Adrenal gland (tissue), 12 donors: ENCODE data around the gene IFTAP. TPM values are rescaled to one million over a fixed set of nuclear protein-coding genes. Genes with fewer than 3 reads are reported as not detected.

Experiments
- DNase-seq, 7 donors: peaks; one replicate each; pipeline ENCODE4 v3.0.0-alpha.2; 2019 to 2020
- H3K27ac ChIP-seq, 5 donors: fragments of 200-600 bp; sonication (generic) in 4 of 5; 1 replicate in 3 of 5; 2 replicates in 2 of 5; pipeline versions ENCODE4 v1.5.1 to v1.8.0; 2016 to 2020; ENCODE audit warnings: mild to moderate bottlenecking in 1 of 5
- H3K27me3 ChIP-seq: fragments of 200-600 bp; 2 replicates; pipeline ENCODE4 v1.8.0; 2021
- H3K36me3 ChIP-seq, 2 donors: fragments of 200-600 bp; replicated peaks in 1 of 2; 1 replicate in 1 of 2; 2 replicates in 1 of 2; pipeline versions ENCODE4 v1.5.1 to v1.8.0; 2018 to 2022
- H3K4me1 ChIP-seq, 2 donors: fragments of 200-600 bp; replicated peaks in 1 of 2; 1 replicate in 1 of 2; 2 replicates in 1 of 2; pipeline versions ENCODE4 v1.5.1 to v1.8.0; 2018 to 2021
- H3K4me3 ChIP-seq, 4 donors: fragments of 200-600 bp; sonication (generic) in 3 of 4; one replicate each; pipeline ENCODE4 v1.5.1; 2016 to 2018
- H3K9me3 ChIP-seq, 3 donors: fragments of 200-600 bp; sonication (generic) in 1 of 3; replicated peaks in 1 of 3; 1 replicate in 2 of 3; 2 replicates in 1 of 3; pipeline versions ENCODE4 v1.5.1 to v1.8.0; 2016 to 2021
- POLR2A ChIP-seq, 2 donors: fragments of 450-650 bp; IDR thresholded peaks; one replicate each; pipeline ENCODE4 v1.6.1; 2017; ENCODE audit warnings: antibody characterized with exemption in 2 of 2, mild to moderate bottlenecking in 2 of 2, moderate library complexity in 1 of 2
- WGBS, 4 donors: extraction: QIAGEN DNeasy Blood & Tissue Kit in 2 of 4; methylation state at CpG; one replicate each; pipeline versions ENCODE4 v1.1.5 to v1.1.7; 2013 to 2017; 5-methylcytosine and 5-hydroxymethylcytosine counted together
- intact Hi-C, 2 donors: fragments of 100-400 bp; cut with DNase I; formaldehyde crosslinking; loops; one replicate each; pipeline versions ENCODE4 v1.14.1 to v1.15.0; 2022 to 2023
- polyA plus RNA-seq, 3 donors: library from polyadenylated mRNA; stranded (reverse); fragments of 200-250 nt in 2 of 3; fragments of 350-450 nt in 1 of 3; fragmentation: Illumina TruSeq in 1 of 3; extraction: RNeasy Lipid Tissue Mini Kit (QIAGEN cat#74804) in 1 of 3; gene quantifications; one replicate each; pipeline ENCODE4 v1.2.3, GENCODE V29; 2013 to 2014
- total RNA-seq, 9 donors: library from RNA; depleted of rRNA in 4 of 9; stranded (reverse); fragments of >200 nt in 4 of 9; fragments of 120-200 nt in 1 of 9; fragmentation: NEBNext Ultra II Directional in 1 of 9; extraction: Animal tissue kit (Norgen Biotek cat#: 25700) in 1 of 9; gene quantifications; one replicate each; pipeline versions ENCODE4 v1.1.0 to v1.2.4, GENCODE V29; 2013 to 2023
- TF ChIP-seq, protein P1 (sequence below), 6 experiments: fragments of 450-650 bp in 4 of 6; fragments of 200-600 bp in 2 of 6; sonication (generic) in 1 of 6; IDR thresholded peaks; 1 replicate in 5 of 6; 2 replicates in 1 of 6; pipeline versions ENCODE4 v1.5.1 to v1.8.0; 2016 to 2021; ENCODE audit warnings: antibody characterized with exemption in 6 of 6, mild to moderate bottlenecking in 2 of 6, moderate library complexity in 1 of 6
- donor health status: healthy with polysubstance abuse.
- donor health status: Bipolar disorder and iron deficiency.
- donor health status: DM: yes; HTN: yes; CAD: no.
- donor health status: DM: no; HTN: no; CAD: no.
- donor health status: DM: no; HTN: no; CAD: no.
- donor health status: DM: yes; HTN: yes; CAD: no.

The IFTAP gene
- total and polyA plus RNA-seq, 12 donors, result 16.2 to 44.7 (median 23.5) TPM

DNA sequence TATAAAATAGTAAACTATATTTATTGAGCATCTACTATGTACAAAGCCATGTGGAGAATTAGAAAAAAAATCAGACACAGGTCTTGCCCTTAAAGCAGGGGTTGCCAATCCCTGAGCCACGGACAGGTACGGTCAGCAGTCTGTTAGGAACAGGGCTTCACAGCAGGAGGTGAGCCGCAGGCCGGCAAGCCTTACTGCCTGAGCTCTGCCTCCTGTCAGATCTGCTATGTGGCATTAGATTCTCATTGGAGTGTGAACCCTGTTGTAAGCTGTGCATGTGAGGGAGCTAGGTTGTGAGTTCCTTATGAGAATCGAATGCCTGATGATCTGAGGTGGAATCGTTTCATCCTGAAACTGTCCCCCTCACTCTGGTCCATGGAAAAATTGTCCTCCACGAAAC is 5.9 kb downstream of the IFTAP start:
- Histone ChIP-seq H3K36me3 (no peaks in the 10 kb centered on the region), H3K27ac (no peak overlapping the region), H3K27me3 (no peaks in the 10 kb centered on the region), H3K9me3 (no peaks in the 10 kb centered on the region), H3K4me1 (peaks cover 5 to 10% of the 10 kb centered on the region in 2 donors), H3K4me3 (no peak overlapping the region)
- intact Hi-C loops, result no loop called here
- TF ChIP-seq POLR2A (IDR thresholded peaks at IDR 0.05), result no peak
- TF ChIP-seq, protein P1, sequence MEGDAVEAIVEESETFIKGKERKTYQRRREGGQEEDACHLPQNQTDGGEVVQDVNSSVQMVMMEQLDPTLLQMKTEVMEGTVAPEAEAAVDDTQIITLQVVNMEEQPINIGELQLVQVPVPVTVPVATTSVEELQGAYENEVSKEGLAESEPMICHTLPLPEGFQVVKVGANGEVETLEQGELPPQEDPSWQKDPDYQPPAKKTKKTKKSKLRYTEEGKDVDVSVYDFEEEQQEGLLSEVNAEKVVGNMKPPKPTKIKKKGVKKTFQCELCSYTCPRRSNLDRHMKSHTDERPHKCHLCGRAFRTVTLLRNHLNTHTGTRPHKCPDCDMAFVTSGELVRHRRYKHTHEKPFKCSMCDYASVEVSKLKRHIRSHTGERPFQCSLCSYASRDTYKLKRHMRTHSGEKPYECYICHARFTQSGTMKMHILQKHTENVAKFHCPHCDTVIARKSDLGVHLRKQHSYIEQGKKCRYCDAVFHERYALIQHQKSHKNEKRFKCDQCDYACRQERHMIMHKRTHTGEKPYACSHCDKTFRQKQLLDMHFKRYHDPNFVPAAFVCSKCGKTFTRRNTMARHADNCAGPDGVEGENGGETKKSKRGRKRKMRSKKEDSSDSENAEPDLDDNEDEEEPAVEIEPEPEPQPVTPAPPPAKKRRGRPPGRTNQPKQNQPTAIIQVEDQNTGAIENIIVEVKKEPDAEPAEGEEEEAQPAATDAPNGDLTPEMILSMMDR (IDR thresholded peaks at IDR 0.05), result no peak
- WGBS, 4 donors, result 92 to 97% (median 94%) methylated on average over 5 to 7 of the region's 7 CpGs
- DNase-seq, result no peak

DNA sequence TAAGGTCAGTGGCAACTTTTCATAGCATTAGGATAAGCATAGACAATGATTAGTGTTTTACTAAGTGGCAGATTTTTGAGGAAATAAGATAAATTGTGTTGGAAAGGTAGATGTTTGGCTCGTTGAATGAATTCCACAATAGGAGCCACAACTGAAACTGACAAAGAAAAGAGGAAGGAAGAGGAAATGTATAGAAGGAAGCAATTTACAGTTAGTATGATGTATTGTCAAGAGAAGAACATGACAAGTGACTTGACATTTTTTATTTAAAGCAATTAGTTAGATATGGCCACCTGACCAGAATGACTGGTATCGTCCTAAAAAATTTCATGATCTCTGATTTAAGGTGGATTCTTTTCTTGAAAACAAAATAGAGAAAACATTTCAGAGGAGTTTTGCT is 6.9 kb downstream of the IFTAP start:
- TF ChIP-seq, protein P1 (IDR thresholded peaks at IDR 0.05), result no peak
- no peak for TF ChIP-seq POLR2A (IDR thresholded peaks at IDR 0.05)
- intact Hi-C loops, result no loop called here
- H3K9me3 ChIP-seq, result no peaks in the 10 kb centered on the region
- no peaks in the 10 kb centered on the region for H3K27me3 ChIP-seq
- no peaks in the 10 kb centered on the region for H3K36me3 ChIP-seq
- no peak overlapping the region for H3K4me3 ChIP-seq
- DNase-seq, result no peak
- WGBS, 4 donors, result 67 to 87% (median 81%) methylated on average over 2 of the region's 2 CpGs
- no peaks in the 10 kb centered on the region for H3K4me1 ChIP-seq
- no peak overlapping the region for H3K27ac ChIP-seq

DNA sequence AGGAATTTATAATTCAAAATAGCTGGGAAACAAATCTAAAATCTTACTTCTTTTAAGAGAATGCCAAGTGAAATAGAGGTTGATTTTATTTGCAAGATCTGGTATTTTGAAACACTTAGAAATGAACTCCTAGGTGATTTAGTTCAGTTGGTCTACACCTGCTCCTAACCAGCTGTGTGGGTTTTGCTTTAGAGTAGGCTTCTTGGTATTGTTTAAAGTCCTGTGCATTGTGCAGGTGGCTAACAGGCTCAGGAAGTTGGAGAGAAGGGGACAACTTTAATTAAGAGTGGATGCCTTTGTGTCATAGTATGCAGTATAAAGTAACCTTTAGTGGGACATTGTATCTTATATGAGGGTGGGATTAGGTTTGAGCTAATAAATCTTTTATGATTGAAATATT is 7.8 kb downstream of the IFTAP start:
- Histone ChIP-seq H3K36me3 (no peaks in the 10 kb centered on the region), H3K4me1 (no peaks in the 10 kb centered on the region), H3K27ac (no peak overlapping the region), H3K27me3 (no peaks in the 10 kb centered on the region), H3K4me3 (no peak overlapping the region), H3K9me3 (no peaks in the 10 kb centered on the region)
- DNase-seq, result no peak
- TF ChIP-seq, protein P1 (IDR thresholded peaks at IDR 0.05), result no peak
- TF ChIP-seq POLR2A (IDR thresholded peaks at IDR 0.05), result no peak
- intact Hi-C loops, result no loop called here

DNA sequence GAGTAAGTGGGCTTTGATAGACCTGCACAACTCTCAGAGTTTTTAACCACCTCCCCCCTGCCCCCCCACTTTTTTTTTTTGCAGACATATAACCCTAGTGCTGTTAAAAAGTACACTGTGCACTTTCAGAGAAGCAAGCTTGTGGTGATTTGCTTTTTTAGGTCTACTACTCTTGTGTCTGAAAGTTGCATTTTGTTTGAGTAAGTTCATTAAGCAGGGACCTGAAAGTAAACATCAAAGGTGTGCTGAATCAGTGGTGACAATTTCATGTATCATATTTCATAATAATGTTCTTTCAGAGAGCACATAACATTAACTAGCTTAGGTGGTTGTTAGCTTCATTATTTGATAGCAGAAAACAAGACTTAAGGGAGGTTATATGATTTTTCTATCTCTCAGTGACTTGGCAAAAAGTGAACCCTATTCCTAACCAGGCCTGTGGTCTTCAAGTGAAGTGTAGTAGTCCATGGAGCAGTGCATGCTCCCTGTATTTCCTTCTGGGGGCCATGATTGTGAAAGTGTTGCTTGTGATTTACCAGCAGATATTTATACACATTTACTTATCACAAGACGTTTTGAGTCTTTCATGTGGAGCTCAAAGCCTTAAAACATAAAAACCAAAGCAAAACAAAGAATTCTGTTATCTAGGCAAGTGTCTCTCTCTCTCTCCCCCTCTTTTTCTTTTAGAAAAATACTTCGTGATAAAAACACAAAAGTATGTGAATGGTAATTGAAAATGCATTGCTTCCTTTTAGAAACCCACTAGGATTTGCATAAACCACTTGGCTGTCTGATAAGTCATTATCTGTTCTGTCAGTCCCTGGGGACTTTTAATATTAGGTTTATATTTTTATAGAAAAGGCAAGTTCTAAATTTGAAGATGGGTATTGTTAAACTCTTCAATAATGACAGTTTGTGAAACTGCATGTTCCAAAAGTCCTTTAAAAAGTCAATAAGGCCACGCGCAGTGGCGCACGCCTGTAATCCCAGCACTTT is 11.2 kb downstream of the IFTAP start:
- TF ChIP-seq, protein P1 (IDR thresholded peaks at IDR 0.05), result no peak
- TF ChIP-seq POLR2A (IDR thresholded peaks at IDR 0.05), result no peak
- intact Hi-C loops, result no loop called here
- DNase-seq, result no peak

More for the DNA sequence above, 11.2 kb downstream of the IFTAP start:
- WGBS, 4 donors, result 79 to 89% (median 85%) methylated on average over 6 of the region's 6 CpGs
- H3K27me3 ChIP-seq, result no peaks in the 10 kb centered on the region
- no peaks in the 10 kb centered on the region for H3K4me1 ChIP-seq
- no peaks in the 10 kb centered on the region for H3K9me3 ChIP-seq
- no peak overlapping the region for H3K4me3 ChIP-seq
- no peaks in the 10 kb centered on the region for H3K36me3 ChIP-seq
- no peak overlapping the region for H3K27ac ChIP-seq
